ENCODE measurements around the gene SLC38A8.

DNA sequence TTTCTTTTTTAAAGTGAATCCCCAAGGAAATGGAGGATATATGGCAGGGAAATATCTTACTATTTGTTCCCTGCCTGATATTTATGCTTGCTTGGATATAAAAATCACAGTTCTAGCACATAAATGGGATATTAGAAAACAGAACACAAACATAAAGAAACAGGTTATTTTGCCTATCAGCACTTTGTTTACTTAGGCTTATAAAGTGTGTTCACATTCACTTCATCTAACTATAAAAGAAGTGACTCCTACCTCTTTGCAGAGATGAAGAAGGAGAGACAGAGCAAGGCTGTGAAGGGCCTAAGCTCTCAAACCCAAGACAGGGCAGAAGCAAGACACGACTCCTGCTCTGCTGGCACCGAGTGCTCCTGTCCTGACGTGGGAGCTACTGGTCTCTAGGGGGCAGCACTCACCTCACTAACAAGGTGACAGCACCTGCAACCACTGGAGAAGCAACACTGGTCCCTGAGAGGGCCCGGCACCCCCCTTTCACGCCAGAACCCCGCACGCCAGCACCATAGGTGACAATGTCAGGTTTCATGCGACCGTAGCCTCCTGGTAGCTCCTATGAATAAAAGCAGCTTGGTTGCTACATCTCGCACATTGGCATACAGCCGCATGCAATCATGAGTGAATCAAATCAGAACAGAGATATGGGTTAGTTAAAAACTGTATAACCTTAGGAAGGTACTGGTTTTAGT is 42.1 kb upstream of the SLC38A8 start:
- TF ChIP-seq CTCF (IDR thresholded peaks at IDR 0.05; ENCODE audit: low read depth, low read length) (peak; percentile 88), EZH2phosphoT487 (IDR thresholded peaks at IDR 0.05; ENCODE audit: low read depth) (no peak)
